ENCODE measurements around the gene RNF141.

GRCh38 chr11:10483174-10483573 lies 57.8 kb downstream of the RNF141 start:
- TF ChIP-seq CTCF (conservative IDR thresholded peaks at IDR 0.05 in 1 of 2, IDR thresholded peaks at IDR 0.05 in 1 of 2; ENCODE audit: low read depth in 1 of 2, low read length in 2 of 2) (no peak), EZH2 (IDR thresholded peaks at IDR 0.05; ENCODE audit: low read length, missing control alignments) (no peak)

Measured in fibroblast of lung (primary cell).